AG09319 (cell line): ENCODE measurements around the gene UQCRC2.
A peak's percentile ranks its signal among the peaks of the same experiment; 100 is the strongest.

ENCODE experiments used
- DNase-seq: peaks from one replicate; pipeline ENCODE4 v3.0.0-alpha.2; 2010; ENCODE audit warnings: low read depth; ENCODE audit errors: extremely low read depth
- CTCF ChIP-seq: IDR thresholded peaks from 2 replicates; pipeline ENCODE4 v1.5.1; 2011; ENCODE audit warnings: low read depth, mild to moderate bottlenecking, inconsistent platforms, low read length, moderate library complexity

The UQCRC2 gene

GRCh38 chr16:21949713-21950260 is 3.4 kb upstream of the UQCRC2 start:
- TF ChIP-seq CTCF: no peak
- no peak for DNase-seq

- DNase-seq: no peak
- peak; percentile 39 for TF ChIP-seq CTCF
These were observed 2.2 kb upstream of the UQCRC2 start for GRCh38 chr16:21950782-21951521.

- peak; percentile 7 for DNase-seq
- no peak for TF ChIP-seq CTCF
These were observed 945 bp upstream of the UQCRC2 start for GRCh38 chr16:21952040-21952792.

GRCh38 chr16:21953541-21953902 is 361 bp downstream of the UQCRC2 start:
- TF ChIP-seq CTCF: no peak
- DNase-seq: no peak

GRCh38 chr16:21957714-21958346 is 4.7 kb downstream of the UQCRC2 start:
- TF ChIP-seq CTCF: no peak
- DNase-seq: no peak

- TF ChIP-seq CTCF: no peak
These were observed 5.9 kb downstream of the UQCRC2 start for GRCh38 chr16:21959050-21959449.

GRCh38 chr16:21962475-21962874 is 9.3 kb downstream of the UQCRC2 start:
- no peak for TF ChIP-seq CTCF

More at GRCh38 chr16:21959050-21959449, 5.9 kb downstream of the UQCRC2 start:
- no peak for DNase-seq

More at GRCh38 chr16:21962475-21962874, 9.3 kb downstream of the UQCRC2 start:
- no peak for DNase-seq
